ENCODE results near the gene MDC1. TPM values are rescaled to one million over a fixed set of nuclear protein-coding genes. Genes with fewer than 3 reads are reported as not detected.
A peak's percentile ranks its signal among the peaks of the same experiment; 100 is the strongest.

Gene MDC1
- total RNA-seq, 2 experiments from 2014 or later = 67.4 to 83.9 TPM

- Mint-ChIP-seq H3K36me3 (peaks cover 37% of the 10 kb centered on the region), H3K4me1 (peaks cover 51% of the 10 kb centered on the region)
Measured at GRCh38 chr6:30743099-30744053, 26.3 kb upstream of the MDC1 start.

GRCh38 chr6:30742316-30743098 lies 25.4 kb upstream of the MDC1 start, which contains the start of gene FLOT1:
Gene FLOT1 (minus strand): TSS chr6:30742687. CDS start chr6:30742189, 498 bp downstream.
- peaks cover 45% of the 10 kb centered on the region for H3K36me3 Mint-ChIP-seq
- H3K4me1 Mint-ChIP-seq = peaks cover 59% of the 10 kb centered on the region
- peak; percentile 84 for ATAC-seq
- H3K9me3 Mint-ChIP-seq (ENCODE audit: low read depth) = no peaks in the 10 kb centered on the region
- DNase-seq = peak; percentile 96
- CTCF ChIA-PET = interaction anchor here (0.8 to 32.1 kb wide), 13 partner anchors 11 to 345 kb away, joined by 3 to 936 read pairs (median 7); partner anchors contain the start of gene DHX16
- H3K27me3 Mint-ChIP-seq = no peaks in the 10 kb centered on the region
- peak within 1 kb of the TSS; percentile 83 for H3K27ac Mint-ChIP-seq
- H3K4me3 Mint-ChIP-seq = peak within 1 kb of the TSS; percentile 95

More at GRCh38 chr6:30743099-30744053, 26.3 kb upstream of the MDC1 start:
- Mint-ChIP-seq H3K9me3 (ENCODE audit: low read depth) (no peaks in the 10 kb centered on the region), H3K27ac (peak overlapping the region; percentile 86), H3K27me3 (no peaks in the 10 kb centered on the region), H3K4me3 (peak overlapping the region; percentile 95)
- CTCF ChIA-PET = interaction anchor here (0.6 to 6.4 kb wide), 17 partner anchors 9 to 146 kb away, joined by 3 to 35 read pairs (median 4); no protein-coding TSS in a partner anchor
- DNase-seq (peak; percentile 68), ATAC-seq (peak; percentile 45)

- H3K9me3 Mint-ChIP-seq (ENCODE audit: low read depth) = no peaks in the 10 kb centered on the region
- H3K27ac Mint-ChIP-seq = peak overlapping the region; percentile 83
- no peaks in the 10 kb centered on the region for H3K27me3 Mint-ChIP-seq
- DNase-seq = no peak
- peaks cover 50% of the 10 kb centered on the region for H3K36me3 Mint-ChIP-seq
- H3K4me1 Mint-ChIP-seq = peaks cover 66% of the 10 kb centered on the region
- no peak for ATAC-seq
- CTCF ChIA-PET = interaction anchor here (0.7 to 32.1 kb wide), 8 partner anchors 10 to 346 kb away, joined by 3 to 936 read pairs (median 8); partner anchors contain the start of gene DHX16
- H3K4me3 Mint-ChIP-seq = peak overlapping the region; percentile 95
Measured at GRCh38 chr6:30741789-30742315, 24.8 kb upstream of the MDC1 start.

GRCh38 chr6:30741063-30741779 lies 24.1 kb upstream of the MDC1 start:
- Mint-ChIP-seq H3K27me3 (no peaks in the 10 kb centered on the region), H3K4me1 (peaks cover 72% of the 10 kb centered on the region), H3K27ac (peak overlapping the region; percentile 83), H3K9me3 (ENCODE audit: low read depth) (no peaks in the 10 kb centered on the region), H3K4me3 (peak overlapping the region; percentile 95), H3K36me3 (peaks cover 54% of the 10 kb centered on the region)
- ATAC-seq (no peak), DNase-seq (no peak)
- CTCF ChIA-PET = interaction anchor here (0.7 to 32.1 kb wide), 6 partner anchors 9 to 346 kb away, joined by 3 to 936 read pairs (median 17); partner anchors contain the start of gene DHX16

- no peak for DNase-seq
- Mint-ChIP-seq H3K9me3 (ENCODE audit: low read depth) (no peaks in the 10 kb centered on the region), H3K36me3 (peaks cover 61% of the 10 kb centered on the region), H3K4me3 (peak overlapping the region; percentile 95), H3K4me1 (peaks cover 79% of the 10 kb centered on the region), H3K27ac (peak overlapping the region; percentile 36), H3K27me3 (no peaks in the 10 kb centered on the region)
- no peak for ATAC-seq
- CTCF ChIA-PET = interaction anchor here (0.9 to 32.1 kb wide), 4 partner anchors 9 to 174 kb away, joined by 3 to 936 read pairs (median 19); partner anchors contain the start of genes DHX16 and VARS2
Measured at GRCh38 chr6:30740540-30740870, 23.4 kb upstream of the MDC1 start.

- H3K4me3 Mint-ChIP-seq = no peak overlapping the region
- no peaks in the 10 kb centered on the region for H3K27me3 Mint-ChIP-seq
- CTCF ChIA-PET = interaction anchor here (0.9 to 32.1 kb wide), 7 partner anchors 7 to 177 kb away, joined by 3 to 936 read pairs (median 9); partner anchors contain the start of genes DHX16 and TUBB
- H3K9me3 Mint-ChIP-seq (ENCODE audit: low read depth) = no peaks in the 10 kb centered on the region
- H3K4me1 Mint-ChIP-seq = peaks cover 76% of the 10 kb centered on the region
- ATAC-seq = no peak
- DNase-seq = no peak
- peaks cover 67% of the 10 kb centered on the region for H3K36me3 Mint-ChIP-seq
- no peak overlapping the region for H3K27ac Mint-ChIP-seq
Measured at GRCh38 chr6:30738532-30738931, 21.5 kb upstream of the MDC1 start.

- peaks cover 59% of the 10 kb centered on the region for H3K36me3 Mint-ChIP-seq
- H3K27me3 Mint-ChIP-seq = no peaks in the 10 kb centered on the region
- no peaks in the 10 kb centered on the region for H3K9me3 Mint-ChIP-seq (ENCODE audit: low read depth)
- peak overlapping the region; percentile 88 for H3K27ac Mint-ChIP-seq
- CTCF ChIA-PET = interaction anchor here (0.6 to 32.1 kb wide), 9 partner anchors 9 to 197 kb away, joined by 3 to 936 read pairs (median 4); partner anchors contain the start of genes ATAT1 and DHX16
- H3K4me3 Mint-ChIP-seq = peak overlapping the region; percentile 51
- peaks cover 76% of the 10 kb centered on the region for H3K4me1 Mint-ChIP-seq
- no peak for DNase-seq
- ATAC-seq = no peak
Measured at GRCh38 chr6:30735668-30736314, 18.7 kb upstream of the MDC1 start.

- no peak overlapping the region for H3K27ac Mint-ChIP-seq
Measured at GRCh38 chr6:30732237-30732943, 15.3 kb upstream of the MDC1 start.

GRCh38 chr6:30730601-30731435 lies 13.7 kb upstream of the MDC1 start:
- Mint-ChIP-seq H3K9me3 (ENCODE audit: low read depth) (no peaks in the 10 kb centered on the region), H3K4me3 (no peak overlapping the region), H3K27ac (peak overlapping the region; percentile 61), H3K4me1 (peaks cover 38% of the 10 kb centered on the region), H3K36me3 (peaks cover 32% of the 10 kb centered on the region), H3K27me3 (no peaks in the 10 kb centered on the region)
- CTCF ChIA-PET = interaction anchor here (0.6 to 32.1 kb wide), 50 partner anchors 8 to 357 kb away, joined by 3 to 936 read pairs (median 5); partner anchors contain the start of genes ATAT1, C6orf136, DHX16 and FLOT1
- DNase-seq (peak; percentile 91), ATAC-seq (peak; percentile 94)

More at GRCh38 chr6:30732237-30732943, 15.3 kb upstream of the MDC1 start:
- Mint-ChIP-seq H3K4me1 (peaks cover 52% of the 10 kb centered on the region), H3K36me3 (peaks cover 39% of the 10 kb centered on the region), H3K9me3 (ENCODE audit: low read depth) (no peaks in the 10 kb centered on the region), H3K27me3 (no peaks in the 10 kb centered on the region), H3K4me3 (no peak overlapping the region)
- ATAC-seq (no peak), DNase-seq (no peak)
- CTCF ChIA-PET = interaction anchor here (0.6 to 32.1 kb wide), 17 partner anchors 9 to 348 kb away, joined by 3 to 936 read pairs (median 10); partner anchors contain the start of genes ATAT1, DHX16, FLOT1 and IER3

- Mint-ChIP-seq H3K4me1 (peaks cover 53% of the 10 kb centered on the region), H3K9me3 (ENCODE audit: low read depth) (no peaks in the 10 kb centered on the region), H3K36me3 (peaks cover 45% of the 10 kb centered on the region), H3K27me3 (no peaks in the 10 kb centered on the region), H3K27ac (peak overlapping the region; percentile 30), H3K4me3 (no peak overlapping the region)
- ATAC-seq (no peak), DNase-seq (no peak)
- CTCF ChIA-PET = interaction anchor here (0.7 to 32.1 kb wide), 7 partner anchors 12 to 359 kb away, joined by 3 to 936 read pairs (median 3); partner anchors contain the start of gene DHX16
Measured at GRCh38 chr6:30727920-30728553, 11.0 kb upstream of the MDC1 start.

Measured in activated CD8-positive, alpha-beta memory T cell treated with anti-CD3 and anti-CD28 coated beads, Interleukin-2, amount 10 ng/mL, durations not matched to agents 7 days and 5 days (primary cell).